Nephron progenitor cell (in vitro differentiated cells): ENCODE results near the gene KDM8.
A peak's percentile ranks its signal among the peaks of the same experiment; 100 is the strongest.

Experiments used
- DNase-seq: peaks from one replicate; pipeline ENCODE4 v3.0.0; 2021
- H3K27ac Mint-ChIP-seq: 2 replicates; pipeline ENCODE4 v1.8.0; 2021; ENCODE audit warnings: mild to moderate bottlenecking, moderate library complexity, mixed read lengths
- H3K27me3 Mint-ChIP-seq: 2 replicates; pipeline ENCODE4 v1.8.0; 2021; ENCODE audit warnings: mild to moderate bottlenecking, low read depth, mixed read lengths; ENCODE audit not compliant: poor library complexity
- H3K36me3 Mint-ChIP-seq: 2 replicates; pipeline ENCODE4 v1.8.0; 2021; ENCODE audit warnings: low read depth, mixed read lengths
- H3K4me1 Mint-ChIP-seq: 2 replicates; pipeline ENCODE4 v1.8.0; 2021; ENCODE audit warnings: mixed read lengths
- H3K4me3 Mint-ChIP-seq: 2 replicates; pipeline ENCODE4 v1.8.0; 2021; ENCODE audit warnings: mild to moderate bottlenecking, moderate library complexity, mixed read lengths
- H3K9me3 Mint-ChIP-seq: 2 replicates; pipeline ENCODE4 v1.8.0; 2021; ENCODE audit warnings: mild to moderate bottlenecking, moderate library complexity, mixed read lengths
- TF ChIP-seq, protein P1 (sequence below): fragments of 200-600 bp; sonication (generic); IDR thresholded peaks from 2 replicates; pipeline ENCODE4 v1.5.0; 2021; ENCODE audit warnings: antibody characterized with exemption

Gene KDM8

DNA sequence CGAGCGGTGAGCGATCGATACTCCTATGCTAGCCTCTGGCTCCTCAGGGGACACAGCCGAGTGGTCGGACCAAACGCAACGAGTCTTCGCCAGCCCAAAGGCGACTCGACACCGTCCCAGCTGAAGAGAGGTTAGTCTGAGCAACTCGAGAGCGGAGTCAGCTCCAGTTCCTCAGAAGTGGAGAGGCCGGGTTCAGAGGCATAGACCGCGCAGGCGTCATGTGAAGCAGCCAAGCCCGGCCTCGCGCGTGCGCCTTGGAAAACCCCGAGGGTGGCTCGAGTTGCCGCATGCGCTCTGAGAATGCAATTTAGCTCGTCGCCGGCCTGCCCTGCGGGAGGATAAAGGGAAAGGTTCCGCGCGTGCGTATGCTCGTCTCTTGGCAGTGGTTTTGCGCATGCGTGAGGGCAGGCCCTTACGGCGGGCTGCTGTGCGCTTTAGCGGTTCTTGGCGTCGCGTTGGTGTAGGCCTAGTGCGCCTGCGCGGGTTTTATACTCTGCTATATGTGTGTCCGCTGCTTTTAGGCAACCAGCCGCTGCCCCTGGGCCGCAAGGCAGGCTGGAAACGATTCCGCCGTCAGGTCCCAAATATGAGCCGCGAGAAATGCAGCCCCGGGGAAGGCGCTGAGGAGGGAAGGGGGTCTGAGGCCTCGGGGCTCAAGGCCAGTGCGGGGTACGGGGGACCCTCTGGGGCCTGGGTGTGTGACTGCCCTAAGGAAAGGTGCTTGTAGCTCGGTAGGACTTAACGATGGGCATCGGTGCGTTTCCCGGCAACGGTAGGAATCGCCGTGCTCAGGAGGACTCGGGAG lies at the start of gene KDM8:
Gene KDM8 (plus strand): TSS at position 20 of the 805 bp plus-strand sequence. CDS start 6,598 bp downstream, outside the sequence.
- H3K27ac Mint-ChIP-seq, result peak within 1 kb of the TSS; percentile 100
- peak within 1 kb of the TSS; percentile 95 for H3K4me3 Mint-ChIP-seq
- DNase-seq, result peak; percentile 99
- no peaks in the 10 kb centered on the region for H3K9me3 Mint-ChIP-seq
- peaks cover 43% of the 10 kb centered on the region for H3K4me1 Mint-ChIP-seq
- TF ChIP-seq, protein P1, sequence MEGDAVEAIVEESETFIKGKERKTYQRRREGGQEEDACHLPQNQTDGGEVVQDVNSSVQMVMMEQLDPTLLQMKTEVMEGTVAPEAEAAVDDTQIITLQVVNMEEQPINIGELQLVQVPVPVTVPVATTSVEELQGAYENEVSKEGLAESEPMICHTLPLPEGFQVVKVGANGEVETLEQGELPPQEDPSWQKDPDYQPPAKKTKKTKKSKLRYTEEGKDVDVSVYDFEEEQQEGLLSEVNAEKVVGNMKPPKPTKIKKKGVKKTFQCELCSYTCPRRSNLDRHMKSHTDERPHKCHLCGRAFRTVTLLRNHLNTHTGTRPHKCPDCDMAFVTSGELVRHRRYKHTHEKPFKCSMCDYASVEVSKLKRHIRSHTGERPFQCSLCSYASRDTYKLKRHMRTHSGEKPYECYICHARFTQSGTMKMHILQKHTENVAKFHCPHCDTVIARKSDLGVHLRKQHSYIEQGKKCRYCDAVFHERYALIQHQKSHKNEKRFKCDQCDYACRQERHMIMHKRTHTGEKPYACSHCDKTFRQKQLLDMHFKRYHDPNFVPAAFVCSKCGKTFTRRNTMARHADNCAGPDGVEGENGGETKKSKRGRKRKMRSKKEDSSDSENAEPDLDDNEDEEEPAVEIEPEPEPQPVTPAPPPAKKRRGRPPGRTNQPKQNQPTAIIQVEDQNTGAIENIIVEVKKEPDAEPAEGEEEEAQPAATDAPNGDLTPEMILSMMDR, result no peak
- no peaks in the 10 kb centered on the region for H3K36me3 Mint-ChIP-seq
- peaks cover 15% of the 10 kb centered on the region for H3K27me3 Mint-ChIP-seq

DNA sequence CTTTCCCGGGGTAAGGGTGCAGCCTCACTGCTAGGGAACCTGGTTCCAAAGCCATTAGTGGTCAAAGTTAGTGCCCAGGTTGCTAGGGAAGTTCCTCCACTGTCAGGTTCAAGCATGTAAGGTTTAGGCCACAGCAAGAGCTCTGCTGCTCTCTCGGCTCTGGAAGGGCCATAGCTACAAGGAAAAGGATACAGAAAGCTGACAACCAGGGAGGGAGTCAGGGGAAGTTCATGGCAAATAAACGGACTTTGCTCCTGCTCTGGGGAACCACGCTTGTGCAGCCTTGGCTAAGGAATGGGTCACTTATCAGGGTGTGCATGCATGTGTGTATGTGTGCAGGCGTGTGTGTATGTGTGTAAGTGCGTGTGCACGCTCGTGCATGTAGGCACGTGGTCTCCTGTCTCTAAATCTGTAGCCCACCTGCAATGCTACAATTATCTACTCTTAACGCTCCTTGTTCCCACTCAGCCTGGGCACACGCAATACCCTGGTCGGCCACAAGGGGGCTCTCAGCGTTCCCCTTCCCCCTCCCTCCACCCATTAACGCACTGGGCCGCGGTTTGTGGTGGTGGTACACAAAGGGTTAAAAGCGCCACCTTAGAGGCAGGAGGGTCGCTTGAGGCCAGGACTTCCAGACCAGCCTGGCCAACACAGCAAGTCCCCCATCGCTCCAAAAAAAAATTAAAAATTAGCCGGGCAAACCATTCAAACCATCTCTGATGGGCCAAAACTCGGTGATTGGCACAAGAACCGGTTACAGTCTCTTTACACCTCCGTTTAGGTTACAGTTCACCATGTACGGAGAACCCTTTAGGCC lies 48.4 kb upstream of the KDM8 start:
- H3K4me1 Mint-ChIP-seq, result peaks cover 7% of the 10 kb centered on the region
- peak; percentile 80 for DNase-seq

DNA sequence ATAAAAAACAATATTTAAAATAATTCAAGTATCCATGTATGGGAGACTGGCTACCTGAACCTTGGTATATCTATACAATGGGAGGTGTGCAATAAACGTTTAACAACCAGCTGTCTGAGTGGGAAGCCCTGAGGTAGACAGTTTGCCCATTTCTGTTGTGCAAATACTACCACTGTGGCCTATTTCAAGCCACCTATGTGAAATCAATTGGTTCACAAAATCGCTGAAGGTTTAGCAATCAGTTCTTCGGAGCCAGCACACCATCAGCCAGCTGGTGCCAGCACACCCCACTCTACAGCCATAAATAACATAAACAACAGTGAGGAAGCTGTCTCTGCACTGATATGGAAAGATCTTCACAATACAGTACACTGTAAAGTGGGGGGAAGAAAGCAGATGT lies 46.7 kb upstream of the KDM8 start:
- H3K36me3 Mint-ChIP-seq, result no peaks in the 10 kb centered on the region
- no peak overlapping the region for H3K27ac Mint-ChIP-seq
- peaks cover 5% of the 10 kb centered on the region for H3K9me3 Mint-ChIP-seq
- no peaks in the 10 kb centered on the region for H3K4me1 Mint-ChIP-seq
- H3K27me3 Mint-ChIP-seq, result peaks cover 25% of the 10 kb centered on the region
- TF ChIP-seq, protein P1, result no peak
- no peak overlapping the region for H3K4me3 Mint-ChIP-seq
- no peak for DNase-seq

More for the DNA sequence above, 48.4 kb upstream of the KDM8 start:
- Mint-ChIP-seq H3K27ac (no peak overlapping the region), H3K9me3 (no peaks in the 10 kb centered on the region), H3K4me3 (no peak overlapping the region), H3K27me3 (peaks cover 30% of the 10 kb centered on the region), H3K36me3 (no peaks in the 10 kb centered on the region)
- TF ChIP-seq, protein P1, result peak; percentile 97

DNA sequence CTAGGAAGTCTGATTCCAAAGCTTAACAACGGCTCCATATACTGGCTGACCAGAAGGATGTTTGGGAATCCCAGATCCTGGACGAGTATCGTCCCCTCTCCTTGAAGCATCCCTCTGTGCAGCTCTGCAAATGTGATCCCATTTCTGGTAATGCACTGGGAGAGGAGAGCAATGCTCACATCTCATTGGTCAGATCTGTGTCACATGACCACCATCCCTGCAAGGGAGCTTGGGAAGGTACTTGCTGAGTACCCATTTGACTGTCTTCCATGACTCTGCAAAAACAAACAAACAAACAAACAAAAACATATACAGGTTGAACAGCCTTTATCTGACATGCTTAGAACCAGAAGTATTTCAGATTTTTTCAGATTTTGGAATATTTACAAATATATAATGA lies 41.9 kb upstream of the KDM8 start:
- no peaks in the 10 kb centered on the region for H3K36me3 Mint-ChIP-seq
- H3K27me3 Mint-ChIP-seq, result peaks cover 12% of the 10 kb centered on the region
- H3K9me3 Mint-ChIP-seq, result peaks cover 17% of the 10 kb centered on the region
- H3K4me3 Mint-ChIP-seq, result no peak overlapping the region
- H3K4me1 Mint-ChIP-seq, result no peaks in the 10 kb centered on the region
- H3K27ac Mint-ChIP-seq, result no peak overlapping the region
- DNase-seq, result no peak
- TF ChIP-seq, protein P1, result no peak

DNA sequence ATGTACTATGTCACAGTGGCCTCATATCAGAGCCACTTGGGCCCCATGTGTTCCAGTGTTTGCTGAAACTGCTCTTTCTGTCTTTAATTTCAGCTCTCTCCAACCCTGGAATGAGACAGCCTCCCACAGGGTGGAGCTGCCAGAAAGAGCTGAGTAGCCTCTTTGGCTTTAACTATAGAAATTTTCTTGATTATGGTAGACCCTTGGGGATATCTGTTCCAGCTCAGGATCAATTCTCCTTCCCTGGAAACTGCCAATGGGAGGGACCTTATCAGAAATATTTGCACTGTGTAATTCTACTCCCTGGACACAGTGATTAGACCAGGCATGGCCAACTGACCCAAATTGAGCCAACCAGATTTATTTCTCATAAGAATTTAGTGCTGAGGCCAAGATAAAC lies 39.0 kb upstream of the KDM8 start:
- TF ChIP-seq, protein P1, result no peak
- H3K9me3 Mint-ChIP-seq, result peaks cover 17% of the 10 kb centered on the region
- peaks cover 8% of the 10 kb centered on the region for H3K27me3 Mint-ChIP-seq
- no peaks in the 10 kb centered on the region for H3K4me1 Mint-ChIP-seq
- H3K4me3 Mint-ChIP-seq, result no peak overlapping the region
- no peak overlapping the region for H3K27ac Mint-ChIP-seq
- H3K36me3 Mint-ChIP-seq, result no peaks in the 10 kb centered on the region
- no peak for DNase-seq
